ENCODE results near the gene TTLL8.

The TTLL8 gene

DNA sequence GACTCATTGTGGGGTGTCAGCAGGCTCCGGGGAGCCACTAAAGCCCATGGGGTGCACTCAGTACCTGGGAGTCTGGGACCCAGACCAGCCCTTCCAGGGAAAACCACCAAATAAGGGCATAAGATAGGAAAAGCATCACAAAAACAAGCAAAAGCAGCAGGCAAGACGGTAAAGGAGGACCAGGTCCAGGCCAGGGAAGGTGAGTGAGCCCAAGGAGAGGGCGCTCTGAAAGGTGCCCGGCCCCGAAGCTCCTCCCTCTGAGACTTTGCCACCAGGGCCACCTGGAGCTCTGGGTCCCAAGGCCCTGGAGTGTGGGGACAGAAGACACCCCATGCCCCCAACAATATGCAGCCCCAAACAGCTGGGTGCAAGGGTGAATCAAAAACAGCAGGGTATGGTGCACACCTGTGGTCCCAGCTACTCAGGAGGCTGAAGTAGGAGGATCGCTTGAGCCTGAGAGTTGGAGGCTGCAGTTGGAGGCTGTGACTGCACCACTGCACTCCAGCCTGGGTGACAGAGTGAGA, 40.3 kb downstream of the TTLL8 start:
- TF ChIP-seq, protein P1, sequence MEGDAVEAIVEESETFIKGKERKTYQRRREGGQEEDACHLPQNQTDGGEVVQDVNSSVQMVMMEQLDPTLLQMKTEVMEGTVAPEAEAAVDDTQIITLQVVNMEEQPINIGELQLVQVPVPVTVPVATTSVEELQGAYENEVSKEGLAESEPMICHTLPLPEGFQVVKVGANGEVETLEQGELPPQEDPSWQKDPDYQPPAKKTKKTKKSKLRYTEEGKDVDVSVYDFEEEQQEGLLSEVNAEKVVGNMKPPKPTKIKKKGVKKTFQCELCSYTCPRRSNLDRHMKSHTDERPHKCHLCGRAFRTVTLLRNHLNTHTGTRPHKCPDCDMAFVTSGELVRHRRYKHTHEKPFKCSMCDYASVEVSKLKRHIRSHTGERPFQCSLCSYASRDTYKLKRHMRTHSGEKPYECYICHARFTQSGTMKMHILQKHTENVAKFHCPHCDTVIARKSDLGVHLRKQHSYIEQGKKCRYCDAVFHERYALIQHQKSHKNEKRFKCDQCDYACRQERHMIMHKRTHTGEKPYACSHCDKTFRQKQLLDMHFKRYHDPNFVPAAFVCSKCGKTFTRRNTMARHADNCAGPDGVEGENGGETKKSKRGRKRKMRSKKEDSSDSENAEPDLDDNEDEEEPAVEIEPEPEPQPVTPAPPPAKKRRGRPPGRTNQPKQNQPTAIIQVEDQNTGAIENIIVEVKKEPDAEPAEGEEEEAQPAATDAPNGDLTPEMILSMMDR (conservative IDR thresholded peaks at IDR 0.05; ENCODE audit: low read depth, low read length), result no peak
- no peaks in the 10 kb centered on the region for H3K79me2 ChIP-seq (ENCODE audit: insufficient read depth, low read depth)
- H3K36me3 ChIP-seq (ENCODE audit: insufficient read depth), result no peaks in the 10 kb centered on the region
- H2AFZ ChIP-seq (ENCODE audit: low read depth), result no peak overlapping the region
- H3K27ac ChIP-seq, result no peak overlapping the region
- no peak overlapping the region for H3K9ac ChIP-seq
- no peaks in the 10 kb centered on the region for H3K27me3 ChIP-seq (ENCODE audit: insufficient read depth, low read depth)
- H3K4me3 ChIP-seq (IDR thresholded peaks at IDR 0.05; ENCODE audit: insufficient read depth, low read depth, low read length), result no peak overlapping the region
- no peaks in the 10 kb centered on the region for H3K4me1 ChIP-seq (ENCODE audit: low read depth, poor library complexity, severe bottlenecking)
- H3K4me2 ChIP-seq, result no peak overlapping the region
- H4K20me1 ChIP-seq (ENCODE audit: insufficient read depth), result no peaks in the 10 kb centered on the region

DNA sequence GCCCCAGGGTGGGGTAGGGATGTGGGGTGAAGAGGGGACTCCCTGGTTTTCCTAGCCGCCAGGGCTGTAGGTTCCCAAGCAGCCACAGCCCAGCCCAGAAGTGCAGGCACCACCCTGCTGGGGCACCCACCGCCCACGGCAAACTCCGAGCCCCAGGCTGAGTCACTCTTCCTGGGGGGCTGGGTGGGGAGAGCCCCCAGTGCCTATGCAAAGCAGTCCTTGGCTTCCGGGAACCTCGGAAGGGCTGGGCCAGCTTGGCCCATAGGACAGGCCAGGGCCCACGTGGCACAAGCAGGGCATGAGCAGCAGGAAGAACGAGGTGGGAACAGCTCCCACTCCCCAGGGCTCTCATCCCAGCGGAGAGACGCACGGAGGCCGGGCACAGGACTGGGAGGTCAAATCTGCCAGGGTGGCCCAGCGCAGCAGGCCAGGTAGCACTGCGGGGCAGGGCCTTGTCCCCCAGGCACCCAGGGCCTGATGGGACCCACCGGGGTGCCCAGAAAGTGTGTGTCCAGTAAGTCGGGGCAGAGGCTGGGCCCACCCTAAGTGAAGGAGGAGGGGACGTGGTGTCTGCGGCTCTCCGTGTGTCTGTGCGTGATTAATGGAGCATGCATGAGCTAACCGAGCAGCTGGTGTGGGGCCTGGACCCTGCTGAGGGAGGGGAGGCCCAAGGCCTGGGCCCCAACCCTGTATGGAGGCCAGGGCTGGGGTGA, 41.0 kb downstream of the TTLL8 start:
- Histone ChIP-seq H3K4me3 (IDR thresholded peaks at IDR 0.05; ENCODE audit: insufficient read depth, low read depth, low read length) (no peak overlapping the region), H3K27me3 (ENCODE audit: insufficient read depth, low read depth) (no peaks in the 10 kb centered on the region), H3K27ac (no peak overlapping the region), H3K4me2 (no peak overlapping the region), H2AFZ (ENCODE audit: low read depth) (no peak overlapping the region), H3K4me1 (ENCODE audit: low read depth, poor library complexity, severe bottlenecking) (no peaks in the 10 kb centered on the region), H4K20me1 (ENCODE audit: insufficient read depth) (no peaks in the 10 kb centered on the region), H3K79me2 (ENCODE audit: insufficient read depth, low read depth) (no peaks in the 10 kb centered on the region), H3K36me3 (ENCODE audit: insufficient read depth) (no peaks in the 10 kb centered on the region), H3K9ac (no peak overlapping the region)
- TF ChIP-seq, protein P1 (conservative IDR thresholded peaks at IDR 0.05; ENCODE audit: low read depth, low read length), result no peak

DNA sequence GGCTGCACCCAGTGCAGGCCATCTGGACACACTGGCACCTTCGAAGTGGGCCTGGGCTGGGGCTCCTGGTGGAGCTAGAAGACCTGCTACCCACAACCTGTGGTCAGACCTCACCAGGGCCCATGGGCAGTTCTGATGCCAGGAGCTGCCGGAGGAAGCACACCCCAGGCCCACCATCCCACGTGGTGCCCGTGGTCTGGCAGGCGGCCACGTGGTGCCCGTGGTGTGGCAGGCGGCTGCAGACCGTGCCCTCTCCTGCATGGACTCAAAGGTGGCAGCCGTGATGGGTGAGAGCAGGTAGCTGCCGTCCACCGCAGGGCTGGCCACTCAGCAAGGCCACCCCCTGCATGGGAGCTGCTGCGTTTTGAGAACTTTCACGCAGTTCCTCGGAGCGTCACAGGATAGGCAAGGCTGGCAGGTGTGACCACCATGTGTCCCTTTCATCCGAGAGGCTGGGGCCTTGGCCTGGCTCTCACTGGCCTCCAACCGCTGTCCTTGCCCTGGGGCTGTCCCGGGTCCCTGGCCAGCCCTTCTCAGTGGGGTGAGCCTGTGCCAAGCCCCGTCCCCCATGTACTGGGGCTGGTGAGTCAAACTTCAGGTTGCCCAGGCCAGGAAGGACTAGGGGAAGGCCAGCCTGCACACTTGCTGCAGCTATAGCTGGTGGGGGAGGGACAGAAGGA, 41.6 kb downstream of the TTLL8 start:
- TF ChIP-seq, protein P1 (conservative IDR thresholded peaks at IDR 0.05; ENCODE audit: low read depth, low read length), result no peak
- Histone ChIP-seq H4K20me1 (ENCODE audit: insufficient read depth) (no peaks in the 10 kb centered on the region), H3K4me3 (IDR thresholded peaks at IDR 0.05; ENCODE audit: insufficient read depth, low read depth, low read length) (no peak overlapping the region), H2AFZ (ENCODE audit: low read depth) (no peak overlapping the region), H3K79me2 (ENCODE audit: insufficient read depth, low read depth) (no peaks in the 10 kb centered on the region), H3K27me3 (ENCODE audit: insufficient read depth, low read depth) (no peaks in the 10 kb centered on the region), H3K4me2 (no peak overlapping the region), H3K27ac (no peak overlapping the region), H3K4me1 (ENCODE audit: low read depth, poor library complexity, severe bottlenecking) (no peaks in the 10 kb centered on the region), H3K36me3 (ENCODE audit: insufficient read depth) (no peaks in the 10 kb centered on the region), H3K9ac (no peak overlapping the region)

DNA sequence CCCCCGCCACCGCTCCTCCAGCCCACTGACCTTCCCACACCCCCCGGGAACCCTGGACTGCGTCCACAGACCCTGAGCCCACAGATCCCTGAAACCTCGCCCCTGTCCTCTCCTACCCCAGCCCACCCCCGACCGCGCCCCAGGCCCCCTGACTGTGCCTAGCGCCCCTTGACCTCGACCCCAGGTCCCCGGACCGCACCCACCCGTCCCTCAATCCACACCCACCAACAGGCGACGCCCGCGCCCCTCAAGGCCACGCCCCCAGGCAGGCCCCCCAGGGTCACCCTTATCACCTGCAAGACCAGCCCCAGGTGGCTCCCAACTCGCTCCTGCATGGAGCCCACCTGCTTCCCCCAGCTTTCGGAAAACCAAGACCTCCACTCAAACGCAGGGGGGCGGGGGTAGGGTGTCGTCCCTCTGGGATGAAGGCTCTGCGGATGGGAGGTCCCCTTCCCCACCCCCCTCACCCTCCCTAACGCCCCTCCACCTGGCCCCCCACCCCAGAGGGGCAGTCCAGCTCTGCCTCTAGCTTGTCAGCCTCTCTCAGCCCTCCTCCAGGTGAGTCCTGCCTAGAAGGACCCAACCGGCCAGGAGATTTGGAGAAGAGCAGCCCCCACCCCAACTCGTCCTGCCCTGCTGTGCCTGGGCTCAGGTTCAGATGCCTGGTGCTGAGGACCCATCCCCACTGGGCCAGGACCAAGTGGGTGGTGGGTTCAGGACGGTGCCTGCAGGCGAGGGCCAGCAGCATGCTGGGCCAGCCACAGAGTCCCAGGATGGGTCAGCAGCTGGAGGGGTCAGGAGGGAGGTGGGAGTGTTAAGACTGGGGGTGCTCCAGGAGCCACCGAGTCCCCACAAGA, 42.4 kb downstream of the TTLL8 start:
- Histone ChIP-seq H3K79me2 (ENCODE audit: insufficient read depth, low read depth) (no peaks in the 10 kb centered on the region), H3K4me3 (IDR thresholded peaks at IDR 0.05; ENCODE audit: insufficient read depth, low read depth, low read length) (no peak overlapping the region), H3K27ac (no peak overlapping the region), H3K4me2 (no peak overlapping the region), H3K9ac (no peak overlapping the region), H3K36me3 (ENCODE audit: insufficient read depth) (no peaks in the 10 kb centered on the region), H2AFZ (ENCODE audit: low read depth) (no peak overlapping the region), H3K4me1 (ENCODE audit: low read depth, poor library complexity, severe bottlenecking) (no peaks in the 10 kb centered on the region), H4K20me1 (ENCODE audit: insufficient read depth) (no peaks in the 10 kb centered on the region), H3K27me3 (ENCODE audit: insufficient read depth, low read depth) (no peaks in the 10 kb centered on the region)
- TF ChIP-seq, protein P1 (conservative IDR thresholded peaks at IDR 0.05; ENCODE audit: low read depth, low read length), result no peak
